Neural cell (in vitro differentiated cells): ENCODE results near the gene CACNA1E. TPM values are rescaled to one million over a fixed set of nuclear protein-coding genes. Genes with fewer than 3 reads are reported as not detected.

Experiments used
- H2AFZ ChIP-seq: fragments of 200-600, 300-800 bp; sonication (generic), shearing (Covaris generic); 2 replicates; pipeline ENCODE4 v1.6.0; 2014; ENCODE audit warnings: low read depth, mild to moderate bottlenecking, antibody characterized with exemption, low read length, moderate library complexity
- H3F3A ChIP-seq: fragments of 200-600 bp; shearing (Covaris generic); 2 replicates; pipeline ENCODE4 v1.6.1; 2016; ENCODE audit warnings: mild to moderate bottlenecking, moderate library complexity, mixed read lengths, antibody characterized with exemption, low read length; ENCODE audit not compliant: insufficient read depth, poor library complexity, severe bottlenecking
- H3K27ac ChIP-seq: fragments of 200-600, 300-800 bp; sonication (generic), shearing (Covaris generic); 2 replicates; pipeline ENCODE4 v1.5.1; 2014; ENCODE audit warnings: mild to moderate bottlenecking, low read length, moderate library complexity
- H3K27me3 ChIP-seq: fragments of 300-800, 200-600 bp; sonication (generic), shearing (Covaris generic); 2 replicates; pipeline ENCODE4 v1.6.0; 2014; ENCODE audit warnings: mild to moderate bottlenecking, low read depth, low read length, moderate library complexity; ENCODE audit not compliant: insufficient read depth
- H3K36me3 ChIP-seq: fragments of 300-800, 200-600 bp; sonication (generic), shearing (Covaris generic); 2 replicates; pipeline ENCODE4 v1.5.1; 2014; ENCODE audit warnings: mild to moderate bottlenecking, antibody characterized with exemption, low read length, moderate library complexity; ENCODE audit not compliant: insufficient read depth
- H3K4me2 ChIP-seq: fragments of 300-800, 200-600 bp; sonication (generic), shearing (Covaris generic); 2 replicates; pipeline ENCODE4 v1.6.0; 2014; ENCODE audit warnings: mild to moderate bottlenecking, low read length
- H3K4me3 ChIP-seq: fragments of 300-800, 200-600 bp; sonication (generic), shearing (Covaris generic); 2 replicates; pipeline ENCODE4 v1.5.1; 2014; ENCODE audit warnings: mild to moderate bottlenecking, low read length, moderate library complexity
- H3K79me2 ChIP-seq: fragments of 200-600 bp; shearing (Covaris generic); replicated peaks from 2 replicates; pipeline ENCODE4 v1.6.0; 2014; ENCODE audit warnings: mild to moderate bottlenecking, low read length, moderate library complexity; ENCODE audit not compliant: insufficient read depth
- H3K9ac ChIP-seq: fragments of 300-800, 200-600 bp; sonication (generic), shearing (Covaris generic); 2 replicates; pipeline ENCODE4 v1.6.1; 2016; ENCODE audit warnings: mild to moderate bottlenecking, low read length, mixed read lengths
- H3K9me2 ChIP-seq: fragments of 200-600 bp; shearing (Covaris generic); 2 replicates; pipeline ENCODE4 v1.6.1; 2016; ENCODE audit warnings: mild to moderate bottlenecking, low read length, mixed read lengths; ENCODE audit not compliant: insufficient read depth
- H3K9me3 ChIP-seq: fragments of 200-600, 300-800 bp; sonication (generic), shearing (Covaris generic); 2 replicates; pipeline ENCODE4 v1.6.1; 2016; ENCODE audit warnings: mild to moderate bottlenecking, mixed run types, low read length, moderate library complexity, mixed read lengths
- H4K20me1 ChIP-seq: fragments of 200-600 bp; shearing (Covaris generic); 2 replicates; pipeline ENCODE4 v1.6.1; 2016; ENCODE audit warnings: mild to moderate bottlenecking, mixed run types; ENCODE audit not compliant: insufficient read depth
- CTCF ChIP-seq: fragments of 450-650 bp; IDR thresholded peaks from 2 replicates; pipeline ENCODE4 v1.5.1; 2014; ENCODE audit warnings: antibody characterized with exemption, mild to moderate bottlenecking, moderate library complexity; ENCODE audit not compliant: poor library complexity, severe bottlenecking
- EZH2 ChIP-seq: fragments of 200-600, 300-800 bp; shearing (Covaris generic), sonication (generic); IDR thresholded peaks from 2 replicates; pipeline ENCODE4 v1.6.1; 2014; ENCODE audit warnings: antibody characterized with exemption, low read length, borderline replicate concordance, mild to moderate bottlenecking; ENCODE audit not compliant: insufficient read depth, poor library complexity, severe bottlenecking
- POLR2AphosphoS5 ChIP-seq: IDR thresholded peaks from 2 replicates; pipeline ENCODE4 v1.6.1; 2012
- RAD21 ChIP-seq: fragments of 450-650 bp; conservative IDR thresholded peaks from 2 replicates; pipeline ENCODE4 v1.6.1; 2014; ENCODE audit warnings: antibody characterized with exemption, mild to moderate bottlenecking, moderate library complexity
- REST ChIP-seq: IDR thresholded peaks from 2 replicates; pipeline ENCODE4 v1.6.1; 2012; ENCODE audit warnings: borderline replicate concordance
- SMC3 ChIP-seq: fragments of 450-650 bp; conservative IDR thresholded peaks from 2 replicates; pipeline ENCODE4 v1.6.1; 2014; ENCODE audit warnings: antibody characterized with exemption, mild to moderate bottlenecking, moderate library complexity; ENCODE audit not compliant: poor library complexity
- TAF1 ChIP-seq: IDR thresholded peaks from 2 replicates; pipeline ENCODE4 v1.6.1; 2012; ENCODE audit warnings: low read depth
- polyA plus RNA-seq: library from polyadenylated mRNA; depleted of rRNA; stranded (reverse); fragments of >200 nt; gene quantifications from 2 replicates; pipeline ENCODE4 v1.2.3, GENCODE V29; 2014

The CACNA1E gene
- polyA plus RNA-seq, 1 donor from 2014 or later = 29.5 TPM

GRCh38 chr1:181568736-181569135, 85.4 kb downstream of the CACNA1E start:
- H2AFZ ChIP-seq = no peak overlapping the region
- no peak overlapping the region for H3K4me2 ChIP-seq
- H3K79me2 ChIP-seq = no peaks in the 10 kb centered on the region
- no peak overlapping the region for H3K27ac ChIP-seq
- no peak overlapping the region for H3K4me3 ChIP-seq
- H3K9me2 ChIP-seq = no peaks in the 10 kb centered on the region
- no peaks in the 10 kb centered on the region for H3K9me3 ChIP-seq
- TF ChIP-seq REST = no peak
- H4K20me1 ChIP-seq = no peaks in the 10 kb centered on the region
- no peak overlapping the region for H3K9ac ChIP-seq
- H3K27me3 ChIP-seq = no peaks in the 10 kb centered on the region
- no peaks in the 10 kb centered on the region for H3F3A ChIP-seq
- H3K36me3 ChIP-seq = no peaks in the 10 kb centered on the region

GRCh38 chr1:181577475-181577874, 94.2 kb downstream of the CACNA1E start:
- H3K27ac ChIP-seq = no peak overlapping the region
- H3K4me3 ChIP-seq = no peak overlapping the region
- no peaks in the 10 kb centered on the region for H3K79me2 ChIP-seq
- no peak overlapping the region for H3K9ac ChIP-seq
- H4K20me1 ChIP-seq = no peaks in the 10 kb centered on the region
- H3K36me3 ChIP-seq = peaks cover 3% of the 10 kb centered on the region
- no peaks in the 10 kb centered on the region for H3K9me3 ChIP-seq
- TF ChIP-seq TAF1 (no peak), POLR2AphosphoS5 (no peak), CTCF (no peak), SMC3 (no peak), REST (no peak)
- H3F3A ChIP-seq = no peaks in the 10 kb centered on the region
- H3K27me3 ChIP-seq = no peaks in the 10 kb centered on the region
- H3K4me2 ChIP-seq = no peak overlapping the region
- no peaks in the 10 kb centered on the region for H3K9me2 ChIP-seq
- H2AFZ ChIP-seq = no peak overlapping the region

- Histone ChIP-seq H3K27ac (no peak overlapping the region), H3K9me2 (no peaks in the 10 kb centered on the region), H4K20me1 (no peaks in the 10 kb centered on the region), H3K79me2 (no peaks in the 10 kb centered on the region), H3K9me3 (no peaks in the 10 kb centered on the region), H3F3A (no peaks in the 10 kb centered on the region), H3K36me3 (peaks cover 3% of the 10 kb centered on the region), H2AFZ (no peak overlapping the region), H3K4me2 (no peak overlapping the region), H3K27me3 (no peaks in the 10 kb centered on the region), H3K9ac (no peak overlapping the region), H3K4me3 (no peak overlapping the region)
- no peak for TF ChIP-seq REST
- TF ChIP-seq TAF1 = no peak
- TF ChIP-seq POLR2AphosphoS5 = no peak
- TF ChIP-seq SMC3 = no peak
- no peak for TF ChIP-seq CTCF
- no peak for TF ChIP-seq RAD21
- no peak for TF ChIP-seq EZH2
These were observed 100.3 kb downstream of the CACNA1E start for GRCh38 chr1:181583598-181583997.
